Activated CD4-positive, CD25-positive, alpha-beta regulatory T cell treated with anti-CD3 and anti-CD28 coated beads, Interleukin-2, amount 50 U/mL, for 24 hours (primary cell): ENCODE results near the gene MROH2B.

Source experiments
- ATAC-seq, 2 donors: fragments of 150-1000 bp; cut with Tn5 transposase; one replicate each; pipeline ENCODE4 v1.10.0; 2021; ENCODE audit warnings: mild to moderate bottlenecking in 1 of 2, moderate library complexity in 1 of 2

The MROH2B gene

DNA sequence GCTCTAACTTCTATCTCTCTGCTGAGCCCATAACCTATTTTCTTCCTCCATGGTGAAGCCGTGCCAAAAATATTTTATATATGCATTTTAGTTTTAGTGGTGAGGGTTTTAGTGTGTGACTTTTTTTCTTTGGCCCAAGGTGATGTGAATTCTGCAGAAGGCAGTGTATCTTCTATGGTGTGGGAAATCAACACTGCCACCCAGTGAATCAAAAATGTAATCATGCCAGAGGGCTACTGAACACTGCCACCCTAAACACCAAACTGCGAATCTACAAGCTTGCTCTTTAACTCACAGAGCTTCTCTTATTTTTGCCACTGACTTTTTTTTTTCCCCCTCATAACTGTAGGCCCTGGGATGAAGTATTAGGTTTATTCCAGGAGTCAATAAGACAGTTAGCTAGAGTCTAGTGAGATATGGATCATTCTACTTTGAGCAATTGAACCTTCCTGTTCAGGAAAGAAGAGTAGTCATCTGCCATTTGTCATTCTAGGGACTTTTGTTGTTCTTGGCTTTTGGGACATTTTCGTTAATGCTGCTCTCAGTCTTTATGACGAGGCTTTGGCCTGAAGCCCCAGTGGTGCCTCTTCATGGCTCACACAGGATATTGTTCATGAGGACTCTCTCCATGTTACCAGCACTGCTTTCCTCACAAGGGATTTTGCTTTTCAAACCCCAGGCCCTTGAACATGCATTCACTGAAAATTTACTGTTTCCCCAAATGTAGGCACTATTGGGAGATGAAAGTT is 108.8 kb downstream of the MROH2B start:
- no peak for ATAC-seq

DNA sequence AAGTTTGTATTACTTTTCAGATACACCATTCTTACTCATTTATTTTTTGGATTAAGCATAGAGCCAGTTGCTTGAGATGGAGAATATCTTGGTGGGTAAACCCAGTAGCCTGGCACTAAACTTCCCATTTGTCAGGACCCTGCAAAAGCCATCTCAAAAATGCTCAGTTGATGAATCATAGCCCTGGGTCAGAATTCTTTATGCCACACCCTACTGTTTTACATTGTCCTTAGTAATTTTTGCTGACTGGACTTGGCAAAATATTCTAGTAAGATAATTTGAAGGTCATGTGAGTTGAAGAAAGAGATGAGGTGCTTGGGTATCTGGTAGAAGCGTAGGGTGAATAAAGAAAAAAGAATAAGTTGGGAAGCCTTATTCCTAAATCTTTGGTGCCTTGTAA is 111.1 kb downstream of the MROH2B start:
- ATAC-seq, result no peak

DNA sequence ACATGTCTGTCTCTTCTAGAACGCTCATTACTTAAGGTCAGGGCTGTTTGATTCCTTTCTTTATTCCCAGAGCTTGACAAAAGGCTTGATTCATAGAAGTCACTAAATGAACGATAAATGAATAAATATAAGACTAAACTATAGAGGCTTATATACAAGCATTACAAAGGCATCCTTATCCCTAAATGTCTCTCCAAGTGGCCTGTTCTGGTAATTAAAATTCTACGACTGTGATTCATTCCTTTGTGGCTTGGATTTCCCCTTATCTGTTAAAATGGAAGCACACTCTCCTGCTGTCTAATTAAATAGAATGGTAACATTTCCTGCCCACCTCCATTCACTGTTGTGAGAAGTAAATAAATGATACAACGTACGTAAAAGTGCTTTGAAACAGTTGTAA is 112.3 kb downstream of the MROH2B start:
- no peak for ATAC-seq

DNA sequence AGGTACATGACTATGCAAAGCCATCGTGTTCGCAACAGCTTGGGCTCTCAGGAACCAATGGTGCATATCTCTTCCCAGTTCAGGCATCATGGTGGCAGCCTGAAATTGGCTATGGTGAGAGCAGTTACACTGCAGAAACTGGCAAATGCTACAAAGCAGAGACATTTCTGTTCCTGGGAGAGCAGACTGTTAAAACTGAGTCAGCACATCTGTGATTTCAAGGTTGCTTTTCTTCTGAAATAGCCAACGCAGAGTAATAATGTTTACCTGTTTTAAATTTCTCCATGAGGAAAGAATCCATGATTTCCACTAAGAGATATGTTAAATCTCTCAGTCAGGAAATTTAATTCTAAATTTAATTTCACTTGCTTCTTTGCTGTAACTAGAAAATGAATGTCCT is 114.1 kb downstream of the MROH2B start:
- ATAC-seq, result no peak

DNA sequence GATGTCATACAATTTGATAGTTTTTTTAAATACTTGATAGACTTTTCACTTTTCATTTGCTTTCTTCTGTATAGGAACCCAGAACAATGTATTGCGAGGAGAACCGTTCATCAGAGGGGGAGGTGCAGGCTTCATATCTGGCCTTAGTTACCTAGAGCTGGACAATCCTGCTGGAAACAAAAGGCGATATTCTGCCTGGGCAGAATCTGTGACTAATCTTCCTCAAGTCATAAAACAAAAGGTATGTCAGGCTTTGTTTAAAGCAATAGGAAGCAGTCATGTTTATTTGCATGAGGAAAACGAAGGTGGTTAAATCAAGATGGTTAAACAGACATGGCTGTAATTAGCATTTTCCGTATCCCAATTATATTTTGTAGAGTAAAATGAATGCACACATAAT is 115.8 kb downstream of the MROH2B start:
- no peak for ATAC-seq
